Coronary artery (tissue), 2 donors: Measurements from ENCODE around the gene ZNF429.
A peak's percentile ranks its signal among the peaks of the same experiment; 100 is the strongest.
"Not testable (repeated sequence)": the region's sequence is repeated elsewhere in the genome, so short reads cannot be mapped to it uniquely, and the experiment has no call there.

Experiments used
- DNase-seq: peaks from one replicate; pipeline ENCODE4 v3.0.0-alpha.2; 2017; ENCODE audit warnings: low spot score
- H3K27ac ChIP-seq, 2 donors: fragments of 200-600 bp; sonication (generic); one replicate each; pipeline ENCODE4 v1.5.1; 2016 to 2019
- H3K4me3 ChIP-seq: fragments of 200-600 bp; sonication (generic); 2 replicates; pipeline ENCODE4 v1.5.1; 2016; ENCODE audit warnings: mild to moderate bottlenecking, moderate library complexity
- TF ChIP-seq, protein P1 (sequence below): fragments of 200-600 bp; sonication (generic); IDR thresholded peaks from one replicate; pipeline ENCODE4 v1.5.1; 2019; ENCODE audit warnings: antibody characterized with exemption

The ZNF429 gene

DNA sequence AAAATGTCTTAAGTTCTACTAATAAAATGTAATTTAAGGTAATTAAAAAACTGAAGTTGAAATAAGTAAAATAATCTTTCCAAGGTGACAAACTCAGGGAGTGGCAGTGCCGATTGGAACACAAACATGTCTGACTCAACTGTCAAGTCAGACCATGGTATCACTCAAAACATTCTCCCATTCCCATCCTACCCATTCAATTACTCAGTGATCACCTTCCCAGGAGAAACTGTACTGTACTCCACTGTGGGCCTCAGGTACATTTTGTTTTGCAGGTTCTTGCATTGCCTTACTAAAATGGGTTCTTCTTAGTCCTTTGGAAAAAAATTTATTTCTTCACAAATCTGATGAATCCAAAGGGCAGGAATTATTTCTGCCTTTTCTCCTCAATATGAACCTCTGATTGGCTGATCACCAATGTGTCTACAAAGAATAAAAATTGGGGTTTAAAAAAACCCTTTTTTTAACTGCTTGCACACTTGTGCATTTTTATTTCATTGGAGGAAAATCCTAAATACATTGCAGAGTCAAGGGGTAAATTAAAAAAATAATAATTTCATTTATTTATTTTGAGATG, 96.8 kb downstream of the ZNF429 start:
- Histone ChIP-seq H3K4me3 (no peak overlapping the region), H3K27ac (no peak overlapping the region)
- TF ChIP-seq, protein P1, sequence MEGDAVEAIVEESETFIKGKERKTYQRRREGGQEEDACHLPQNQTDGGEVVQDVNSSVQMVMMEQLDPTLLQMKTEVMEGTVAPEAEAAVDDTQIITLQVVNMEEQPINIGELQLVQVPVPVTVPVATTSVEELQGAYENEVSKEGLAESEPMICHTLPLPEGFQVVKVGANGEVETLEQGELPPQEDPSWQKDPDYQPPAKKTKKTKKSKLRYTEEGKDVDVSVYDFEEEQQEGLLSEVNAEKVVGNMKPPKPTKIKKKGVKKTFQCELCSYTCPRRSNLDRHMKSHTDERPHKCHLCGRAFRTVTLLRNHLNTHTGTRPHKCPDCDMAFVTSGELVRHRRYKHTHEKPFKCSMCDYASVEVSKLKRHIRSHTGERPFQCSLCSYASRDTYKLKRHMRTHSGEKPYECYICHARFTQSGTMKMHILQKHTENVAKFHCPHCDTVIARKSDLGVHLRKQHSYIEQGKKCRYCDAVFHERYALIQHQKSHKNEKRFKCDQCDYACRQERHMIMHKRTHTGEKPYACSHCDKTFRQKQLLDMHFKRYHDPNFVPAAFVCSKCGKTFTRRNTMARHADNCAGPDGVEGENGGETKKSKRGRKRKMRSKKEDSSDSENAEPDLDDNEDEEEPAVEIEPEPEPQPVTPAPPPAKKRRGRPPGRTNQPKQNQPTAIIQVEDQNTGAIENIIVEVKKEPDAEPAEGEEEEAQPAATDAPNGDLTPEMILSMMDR = no peak
- no peak for DNase-seq

DNA sequence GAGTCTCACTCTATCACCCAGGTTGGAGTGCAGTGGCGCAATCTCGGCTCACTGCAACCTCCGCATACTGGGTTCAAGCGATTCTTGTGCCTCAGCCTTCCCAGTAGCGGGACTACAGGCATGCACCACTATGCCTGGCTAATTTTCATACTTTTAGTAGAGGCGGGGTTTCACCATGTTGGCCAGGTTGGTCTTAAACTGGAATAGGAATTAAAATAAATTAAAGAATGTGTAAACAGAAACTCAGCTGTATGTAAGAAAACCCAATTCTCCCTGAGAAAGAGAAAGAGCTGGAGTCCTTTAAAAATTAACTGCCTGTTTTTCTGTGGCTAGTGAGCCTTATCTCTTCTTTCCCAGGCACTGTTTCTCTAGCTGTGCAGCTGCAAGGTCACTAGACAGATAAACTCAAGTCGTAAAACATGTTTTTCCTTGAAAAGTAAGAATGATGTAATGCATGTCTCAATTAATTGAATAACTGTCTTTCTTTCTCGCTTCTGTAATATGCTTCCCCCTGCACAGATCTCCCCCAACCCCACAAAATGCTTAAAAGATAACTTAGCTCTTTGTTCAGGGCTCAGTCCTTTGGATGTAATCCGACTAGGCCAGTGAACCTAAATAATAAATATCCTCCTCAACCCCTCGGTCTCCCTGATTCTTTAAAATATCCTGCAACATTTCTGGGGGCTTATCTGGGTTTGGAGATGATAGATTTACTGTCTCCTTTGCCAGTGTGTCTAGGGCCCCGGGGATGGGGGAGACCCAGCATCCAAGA, 97.4 kb downstream of the ZNF429 start:
- peak overlapping the region in 1 of 2 donors; percentile 28 for H3K27ac ChIP-seq
- peak overlapping the region; percentile 61 for H3K4me3 ChIP-seq
- DNase-seq = not testable (repeated sequence)

DNA sequence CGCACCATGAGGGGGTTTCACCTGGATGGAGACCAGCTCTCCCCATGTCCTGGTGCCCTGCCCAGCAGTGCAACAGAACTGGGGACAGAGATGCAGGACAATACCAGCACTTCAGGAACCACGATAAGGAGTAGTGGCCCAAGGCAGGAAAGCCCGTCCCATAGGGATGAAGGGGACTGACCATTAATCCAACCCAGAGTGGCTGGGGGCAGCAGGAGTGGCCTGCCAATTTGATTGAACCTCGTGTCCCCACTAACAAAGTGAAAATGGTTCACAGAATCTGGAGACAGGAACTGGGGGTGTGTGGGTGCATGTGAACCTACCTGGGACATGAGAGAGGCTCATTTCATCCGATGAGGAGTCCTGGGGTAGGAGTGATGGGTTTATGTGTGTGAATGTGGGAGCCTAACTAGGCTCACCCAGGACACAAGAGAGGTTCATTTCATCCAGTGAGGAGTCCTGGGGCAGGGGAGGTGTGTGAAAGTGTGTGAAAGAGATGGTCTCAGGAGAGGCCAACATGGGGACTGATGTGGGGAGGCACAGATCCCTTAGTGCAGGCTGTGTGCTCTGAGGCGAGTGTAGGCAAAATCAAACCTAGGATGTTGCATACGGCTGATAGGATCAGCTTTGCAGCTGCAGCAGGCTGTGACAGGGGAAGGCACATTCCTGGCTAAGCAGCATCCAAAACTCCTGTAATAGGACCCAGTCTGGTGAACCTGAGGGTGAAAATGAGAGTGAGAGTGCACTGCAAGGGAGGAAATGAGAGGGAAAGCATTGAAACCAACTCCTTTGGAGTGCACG, 98.2 kb downstream of the ZNF429 start:
- Histone ChIP-seq H3K4me3 (peak overlapping the region; percentile 61), H3K27ac (peak overlapping the region; percentile 28 to 44)
- DNase-seq = no peak
- TF ChIP-seq, protein P1 = no peak

DNA sequence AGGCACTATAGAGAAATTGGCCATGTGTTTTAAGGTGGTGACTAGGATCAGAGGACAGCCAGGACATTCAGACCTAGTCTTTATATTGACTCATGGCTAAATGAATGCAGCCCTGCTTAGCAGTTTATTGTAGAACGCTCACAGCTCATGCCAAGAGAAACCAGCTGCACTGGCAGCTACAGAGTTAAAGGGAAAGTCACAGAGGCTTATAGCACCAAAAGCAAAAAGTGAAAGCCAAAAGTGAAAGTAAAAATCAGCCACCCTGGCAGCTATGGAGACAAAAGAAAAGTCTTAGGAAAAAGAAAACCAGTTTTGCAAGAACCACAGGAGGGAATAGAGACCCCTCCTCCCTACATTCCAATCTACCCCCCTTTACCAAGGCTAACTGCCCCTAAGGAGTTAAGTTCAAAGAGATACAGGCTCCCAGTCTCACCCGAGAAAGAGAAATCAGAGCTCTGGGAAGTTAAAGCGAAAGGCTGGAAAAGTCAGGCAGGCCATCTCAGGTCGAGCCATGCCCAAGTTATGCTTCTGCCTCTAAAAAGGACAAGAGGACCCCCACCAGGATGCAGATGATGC, 99.0 kb downstream of the ZNF429 start:
- peak overlapping the region; percentile 28 to 44 for H3K27ac ChIP-seq
- TF ChIP-seq, protein P1 = no peak
- DNase-seq = no peak
- H3K4me3 ChIP-seq = peak overlapping the region; percentile 61
